HG03066 (cell line): ENCODE measurements around the gene ABI1.
A peak's percentile ranks its signal among the peaks of the same experiment; 100 is the strongest.
"Not testable (repeated sequence)": the region's sequence is repeated elsewhere in the genome, so short reads cannot be mapped to it uniquely, and the experiment has no call there.

Source experiments
- ATAC-seq: cut with Tn5 transposase; IDR thresholded peaks from one replicate; pipeline ENCODE4 v1.9.1; 2021; ENCODE audit warnings: low read depth; ENCODE audit not compliant: unreplicated experiment

Gene ABI1

GRCh38 chr10:26806557-26806956, 54.2 kb downstream of the ABI1 start:
- no peak for ATAC-seq

GRCh38 chr10:26805567-26806245, 55.1 kb downstream of the ABI1 start:
- no peak for ATAC-seq

- ATAC-seq: no peak
Observed at GRCh38 chr10:26804418-26805393, 56.1 kb downstream of the ABI1 start.

GRCh38 chr10:26803849-26804248, 56.9 kb downstream of the ABI1 start:
- ATAC-seq: no peak

- ATAC-seq: no peak
Observed at GRCh38 chr10:26802527-26802926, 58.2 kb downstream of the ABI1 start.

GRCh38 chr10:26801831-26802230, 58.9 kb downstream of the ABI1 start:
- no peak for ATAC-seq

GRCh38 chr10:26801274-26801673, 59.5 kb downstream of the ABI1 start:
- ATAC-seq: no peak

- ATAC-seq: no peak
Observed at GRCh38 chr10:26800468-26800867, 60.3 kb downstream of the ABI1 start.

- ATAC-seq: no peak
Observed at GRCh38 chr10:26799342-26799741, 61.4 kb downstream of the ABI1 start.

GRCh38 chr10:26798298-26798697, 62.5 kb downstream of the ABI1 start:
- ATAC-seq: no peak

- no peak for ATAC-seq
Observed at GRCh38 chr10:26797340-26797739, 63.4 kb downstream of the ABI1 start.

GRCh38 chr10:26792758-26793495, 67.8 kb downstream of the ABI1 start:
- ATAC-seq: no peak

GRCh38 chr10:26790221-26790995, 70.3 kb downstream of the ABI1 start:
- ATAC-seq: no peak

- ATAC-seq: not testable (repeated sequence)
Observed at GRCh38 chr10:26789779-26790178, 71.0 kb downstream of the ABI1 start.

- ATAC-seq: no peak
Observed at GRCh38 chr10:26787362-26787761, 73.4 kb downstream of the ABI1 start.

GRCh38 chr10:26781797-26782196, 79.0 kb downstream of the ABI1 start:
- no peak for ATAC-seq

- peak; percentile 69 for ATAC-seq
Observed at GRCh38 chr10:26780793-26781601, 79.8 kb downstream of the ABI1 start.

- ATAC-seq: no peak
Observed at GRCh38 chr10:26780106-26780792, 80.5 kb downstream of the ABI1 start.
